Gastroesophageal sphincter (tissue), 4 donors: ENCODE data around the gene ATP6V0D1. TPM values are rescaled to one million over a fixed set of nuclear protein-coding genes. Genes with fewer than 3 reads are reported as not detected.

Source experiments
- ATAC-seq: fragments of 150-250 bp; one replicate; pipeline ENCODE4 v1.9.1; 2016; ENCODE audit warnings: mild to moderate bottlenecking, moderate library complexity
- H3K27ac ChIP-seq, 4 donors: fragments of 200-600 bp; sonication (generic) in 3 of 4; 1 replicate in 3 of 4; 2 replicates in 1 of 4; pipeline ENCODE4 v1.5.1; 2016 to 2019
- H3K27me3 ChIP-seq: fragments of 200-600 bp; sonication (generic); one replicate; pipeline ENCODE4 v1.5.1; 2019
- H3K36me3 ChIP-seq, 2 donors: fragments of 200-600 bp; sonication (generic); one replicate each; pipeline ENCODE4 v1.5.1; 2019; ENCODE audit warnings: control low read depth in 1 of 2
- H3K4me1 ChIP-seq, 3 donors: fragments of 200-600 bp; sonication (generic); 1 replicate in 2 of 3; 2 replicates in 1 of 3; pipeline ENCODE4 v1.5.1; 2016 to 2019; ENCODE audit warnings: control low read depth in 2 of 3
- H3K4me3 ChIP-seq, 2 donors: fragments of 200-600 bp; sonication (generic); one replicate each; pipeline ENCODE4 v1.5.1; 2019; ENCODE audit warnings: mild to moderate bottlenecking in 1 of 2, moderate library complexity in 1 of 2
- H3K9me3 ChIP-seq, 3 donors: fragments of 200-600 bp; sonication (generic); one replicate each; pipeline ENCODE4 v1.5.1; 2017 to 2019; ENCODE audit warnings: control low read depth in 2 of 3
- CTCF ChIP-seq, 4 experiments: fragments of 200-600 bp in 2 of 4; fragments of 450-650 bp in 2 of 4; sonication (generic) in 1 of 4; IDR thresholded peaks; one replicate each; pipeline ENCODE4 v1.5.1; 2017 to 2019; ENCODE audit warnings: antibody characterized with exemption in 4 of 4, mild to moderate bottlenecking in 2 of 4, moderate library complexity in 2 of 4
- EP300 ChIP-seq: sonication (generic); formaldehyde crosslinking; IDR thresholded peaks from one replicate; pipeline ENCODE4 v1.6.1; 2017; ENCODE audit warnings: antibody characterized with exemption, mild to moderate bottlenecking
- POLR2A ChIP-seq, 2 donors: fragments of 450-650 bp; IDR thresholded peaks; one replicate each; pipeline ENCODE4 v1.6.1; 2017; ENCODE audit warnings: antibody characterized with exemption in 2 of 2, mild to moderate bottlenecking in 2 of 2, moderate library complexity in 1 of 2
- POLR2AphosphoS5 ChIP-seq: sonication (generic); formaldehyde crosslinking; IDR thresholded peaks from one replicate; pipeline ENCODE4 v1.6.1; 2017; ENCODE audit warnings: antibody characterized with exemption
- WGBS, 2 donors: methylation state at CpG; one replicate each; pipeline ENCODE4 v1.1.5; 2018; ENCODE audit warnings: low coverage in 1 of 2; 5-methylcytosine and 5-hydroxymethylcytosine counted together
- total RNA-seq, 4 donors: library from RNA; depleted of rRNA; stranded (reverse); fragments of >200 nt; gene quantifications; one replicate each; pipeline ENCODE4 v1.1.0, GENCODE V29; 2016

Gene ATP6V0D1
- total RNA-seq, 4 donors from 2014 or later: 94.2 to 145 (median 110) TPM

GRCh38 chr16:67430504-67430976 is 50.4 kb downstream of the ATP6V0D1 start:
- H3K27ac ChIP-seq: peak overlapping the region in 2 of 4 donors; percentile 61 to 63
- TF ChIP-seq EP300 (no peak), CTCF (IDR thresholded peaks at IDR 0.05) (no peak), POLR2AphosphoS5 (no peak), POLR2A (IDR thresholded peaks at IDR 0.05) (no peak)
- peaks cover 0 to 41% (median 15%) of the 10 kb centered on the region in 3 donors for H3K4me1 ChIP-seq
- no peaks in the 10 kb centered on the region for H3K9me3 ChIP-seq
- peaks cover 46% of the 10 kb centered on the region for H3K27me3 ChIP-seq
- 20% methylated on average over 1 of the region's 53 CpGs; no CpG with 5 or more reads in 1 of the 2 donors for WGBS, 2 donors
- peak overlapping the region; percentile 21 to 57 for H3K4me3 ChIP-seq
- peak; percentile 2 for ATAC-seq
- peaks cover 0 to 3% of the 10 kb centered on the region in 2 donors for H3K36me3 ChIP-seq

- Histone ChIP-seq H3K4me3 (peak overlapping the region in 1 of 2 donors; percentile 57), H3K27ac (peak overlapping the region in 1 of 4 donors; percentile 61), H3K36me3 (no peaks in the 10 kb centered on the region), H3K4me1 (peaks cover 0 to 41% (median 15%) of the 10 kb centered on the region in 3 donors), H3K9me3 (no peaks in the 10 kb centered on the region), H3K27me3 (peaks cover 52% of the 10 kb centered on the region)
- TF ChIP-seq EP300 (no peak), POLR2A (IDR thresholded peaks at IDR 0.05) (no peak), POLR2AphosphoS5 (no peak), CTCF (IDR thresholded peaks at IDR 0.05) (no peak)
- 16% methylated on average over 7 of the region's 13 CpGs; no CpG with 5 or more reads in 1 of the 2 donors for WGBS, 2 donors
- ATAC-seq: no peak
Observed at GRCh38 chr16:67429799-67430503, 51.0 kb downstream of the ATP6V0D1 start.

- Histone ChIP-seq H3K27me3 (peaks cover 59% of the 10 kb centered on the region), H3K4me3 (no peak overlapping the region), H3K9me3 (no peaks in the 10 kb centered on the region), H3K4me1 (peaks cover 0 to 41% (median 15%) of the 10 kb centered on the region in 3 donors), H3K36me3 (no peaks in the 10 kb centered on the region), H3K27ac (no peak overlapping the region)
- ATAC-seq: no peak
- 90 to 100% methylated on average over 1 to 2 of the region's 3 CpGs for WGBS, 2 donors
- no peak for TF ChIP-seq EP300
- no peak for TF ChIP-seq POLR2AphosphoS5
- TF ChIP-seq POLR2A (IDR thresholded peaks at IDR 0.05): no peak
- TF ChIP-seq CTCF (IDR thresholded peaks at IDR 0.05): no peak
Observed at GRCh38 chr16:67429053-67429798, 51.7 kb downstream of the ATP6V0D1 start.

- Histone ChIP-seq H3K27ac (no peak overlapping the region), H3K4me3 (no peak overlapping the region), H3K27me3 (peaks cover 63% of the 10 kb centered on the region), H3K4me1 (peaks cover 0 to 41% (median 15%) of the 10 kb centered on the region in 3 donors), H3K36me3 (no peaks in the 10 kb centered on the region), H3K9me3 (no peaks in the 10 kb centered on the region)
- TF ChIP-seq POLR2A (IDR thresholded peaks at IDR 0.05): no peak
- peak in 3 of 4 experiments; percentile 72 to 86 (median 79) for TF ChIP-seq CTCF (IDR thresholded peaks at IDR 0.05)
- 29 to 93% methylated on average over 1 to 2 of the region's 11 CpGs for WGBS, 2 donors
- peak; percentile 62 for ATAC-seq
Observed at GRCh38 chr16:67428146-67428731, 52.7 kb downstream of the ATP6V0D1 start.
